A172 (cell line): ENCODE measurements around the gene HCAR2. TPM values are rescaled to one million over a fixed set of nuclear protein-coding genes. Genes with fewer than 3 reads are reported as not detected.
"Not testable (repeated sequence)": the region's sequence is repeated elsewhere in the genome, so short reads cannot be mapped to it uniquely, and the experiment has no call there.

Experiments used
- DNase-seq: peaks from one replicate; pipeline ENCODE4 v3.0.0-alpha.2; 2015; ENCODE audit warnings: low spot score
- total RNA-seq: library from RNA; depleted of rRNA; stranded (reverse); fragments of >200 nt; shearing (Covaris generic); gene quantifications from 2 replicates; pipeline ENCODE4 v1.2.3, GENCODE V29; 2014; rRNA removed

The HCAR2 gene
- total RNA-seq, 1 experiment from 2014 or later: not detected

GRCh38 chr12:122665759-122666158 is 37.4 kb downstream of the HCAR2 start:
- DNase-seq: no peak

GRCh38 chr12:122665349-122665748 is 37.8 kb downstream of the HCAR2 start:
- no peak for DNase-seq

- DNase-seq: no peak
These were observed 41.2 kb downstream of the HCAR2 start for GRCh38 chr12:122661938-122662337.

GRCh38 chr12:122661246-122661645 is 41.9 kb downstream of the HCAR2 start:
- DNase-seq: no peak

- no peak for DNase-seq
These were observed 43.6 kb downstream of the HCAR2 start for GRCh38 chr12:122659579-122659978.

- DNase-seq: no peak
These were observed 46.9 kb downstream of the HCAR2 start for GRCh38 chr12:122656298-122656697.

GRCh38 chr12:122653291-122653690 is 49.9 kb downstream of the HCAR2 start:
- DNase-seq: not testable (repeated sequence)

GRCh38 chr12:122651520-122652224 is 51.5 kb downstream of the HCAR2 start:
- no peak for DNase-seq

Other genes with a start within 250 kb of the HCAR2 start
- 19.7 and 30.2 TPM in 2 replicates for gene ZCCHC8, start 202.4 kb downstream of the HCAR2 start, total RNA-seq
- gene RSRC2, start 176.4 kb downstream of the HCAR2 start, total RNA-seq: 54.0 and 69.1 TPM in 2 replicates
- gene KNTC1, start 176.1 kb downstream of the HCAR2 start, total RNA-seq: 43.3 and 49.0 TPM in 2 replicates
- not detected in 2 replicates for gene HCAR3, start 13.5 kb upstream of the HCAR2 start, total RNA-seq
- gene HCAR1, start 27.5 kb upstream of the HCAR2 start, total RNA-seq: not detected in 2 replicates
- 73.2 and 80.1 TPM in 2 replicates for gene DENR, start 49.5 kb upstream of the HCAR2 start, total RNA-seq
- gene CCDC62, start 71.2 kb upstream of the HCAR2 start, total RNA-seq: 0.16 TPM in 1 of 2 replicates, not detected in the other
- 19.1 and 22.4 TPM in 2 replicates for gene HIP1R, start 132.1 kb upstream of the HCAR2 start, total RNA-seq
- 19.2 and 23.9 TPM in 2 replicates for gene VPS37B, start 192.8 kb upstream of the HCAR2 start, total RNA-seq